ENCODE results near the gene ANKMY1. TPM values are rescaled to one million over a fixed set of nuclear protein-coding genes. Genes with fewer than 3 reads are reported as not detected.
A peak's percentile ranks its signal among the peaks of the same experiment; 100 is the strongest.

Gene ANKMY1
- total RNA-seq, 1 donor from 2014 or later = 28.5 TPM

DNA sequence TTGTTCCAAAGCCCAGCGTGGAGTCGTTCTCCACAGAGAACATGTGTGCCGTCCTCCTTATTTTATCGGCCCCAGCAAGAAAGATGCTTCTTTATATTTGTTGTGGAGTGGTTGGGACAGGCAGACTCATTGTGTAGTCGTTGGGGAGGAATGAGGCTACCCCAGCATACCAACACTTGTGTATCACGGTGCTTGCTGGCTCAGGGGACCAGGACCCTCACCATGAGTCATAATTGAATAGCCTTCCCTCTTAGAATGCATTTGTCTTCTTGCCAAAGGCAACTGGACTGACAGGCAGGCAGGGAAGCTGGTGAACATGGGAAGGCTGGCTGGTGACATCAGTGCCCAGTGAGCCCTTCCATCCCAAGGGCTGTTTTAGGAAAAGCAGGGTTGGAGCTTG is 33.4 kb upstream of the ANKMY1 start:
- Mint-ChIP-seq H3K4me1 (ENCODE audit: unreplicated experiment) (peaks cover 18% of the 10 kb centered on the region), H3K27me3 (ENCODE audit: unreplicated experiment) (no peaks in the 10 kb centered on the region), H3K4me3 (ENCODE audit: unreplicated experiment) (no peak overlapping the region), H3K27ac (ENCODE audit: unreplicated experiment) (no peak overlapping the region), H3K36me3 (ENCODE audit: unreplicated experiment) (no peaks in the 10 kb centered on the region), H3K9me3 (ENCODE audit: unreplicated experiment) (no peaks in the 10 kb centered on the region)
- TF ChIP-seq, protein P1, sequence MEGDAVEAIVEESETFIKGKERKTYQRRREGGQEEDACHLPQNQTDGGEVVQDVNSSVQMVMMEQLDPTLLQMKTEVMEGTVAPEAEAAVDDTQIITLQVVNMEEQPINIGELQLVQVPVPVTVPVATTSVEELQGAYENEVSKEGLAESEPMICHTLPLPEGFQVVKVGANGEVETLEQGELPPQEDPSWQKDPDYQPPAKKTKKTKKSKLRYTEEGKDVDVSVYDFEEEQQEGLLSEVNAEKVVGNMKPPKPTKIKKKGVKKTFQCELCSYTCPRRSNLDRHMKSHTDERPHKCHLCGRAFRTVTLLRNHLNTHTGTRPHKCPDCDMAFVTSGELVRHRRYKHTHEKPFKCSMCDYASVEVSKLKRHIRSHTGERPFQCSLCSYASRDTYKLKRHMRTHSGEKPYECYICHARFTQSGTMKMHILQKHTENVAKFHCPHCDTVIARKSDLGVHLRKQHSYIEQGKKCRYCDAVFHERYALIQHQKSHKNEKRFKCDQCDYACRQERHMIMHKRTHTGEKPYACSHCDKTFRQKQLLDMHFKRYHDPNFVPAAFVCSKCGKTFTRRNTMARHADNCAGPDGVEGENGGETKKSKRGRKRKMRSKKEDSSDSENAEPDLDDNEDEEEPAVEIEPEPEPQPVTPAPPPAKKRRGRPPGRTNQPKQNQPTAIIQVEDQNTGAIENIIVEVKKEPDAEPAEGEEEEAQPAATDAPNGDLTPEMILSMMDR (IDR thresholded peaks at IDR 0.05) = no peak
- DNase-seq (ENCODE audit: extremely low spot score, unreplicated experiment) = no peak

DNA sequence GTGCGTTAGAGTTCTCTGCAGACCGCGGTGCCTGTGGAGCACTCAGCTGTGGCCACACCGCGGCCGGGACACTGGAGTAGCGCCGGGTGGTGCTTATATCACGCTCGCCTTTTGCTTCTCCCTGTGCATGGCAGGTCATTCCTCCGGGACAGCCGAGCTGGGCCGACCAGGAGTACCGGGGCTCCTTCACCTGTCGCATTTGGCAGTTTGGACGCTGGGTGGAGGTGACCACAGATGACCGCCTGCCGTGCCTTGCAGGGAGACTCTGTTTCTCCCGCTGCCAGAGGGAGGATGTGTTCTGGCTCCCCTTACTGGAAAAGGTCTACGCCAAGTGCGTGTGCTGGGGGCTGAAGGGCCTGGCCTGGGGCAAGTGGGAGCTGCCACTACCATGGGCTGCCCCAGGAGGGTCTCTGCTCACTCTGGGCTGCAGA is 32.9 kb upstream of the ANKMY1 start:
- no peak for DNase-seq (ENCODE audit: extremely low spot score, unreplicated experiment)
- H3K27me3 Mint-ChIP-seq (ENCODE audit: unreplicated experiment) = no peaks in the 10 kb centered on the region
- H3K4me3 Mint-ChIP-seq (ENCODE audit: unreplicated experiment) = no peak overlapping the region
- H3K27ac Mint-ChIP-seq (ENCODE audit: unreplicated experiment) = no peak overlapping the region
- H3K4me1 Mint-ChIP-seq (ENCODE audit: unreplicated experiment) = peaks cover 23% of the 10 kb centered on the region
- H3K9me3 Mint-ChIP-seq (ENCODE audit: unreplicated experiment) = no peaks in the 10 kb centered on the region
- TF ChIP-seq, protein P1 (IDR thresholded peaks at IDR 0.05) = no peak
- H3K36me3 Mint-ChIP-seq (ENCODE audit: unreplicated experiment) = no peaks in the 10 kb centered on the region

DNA sequence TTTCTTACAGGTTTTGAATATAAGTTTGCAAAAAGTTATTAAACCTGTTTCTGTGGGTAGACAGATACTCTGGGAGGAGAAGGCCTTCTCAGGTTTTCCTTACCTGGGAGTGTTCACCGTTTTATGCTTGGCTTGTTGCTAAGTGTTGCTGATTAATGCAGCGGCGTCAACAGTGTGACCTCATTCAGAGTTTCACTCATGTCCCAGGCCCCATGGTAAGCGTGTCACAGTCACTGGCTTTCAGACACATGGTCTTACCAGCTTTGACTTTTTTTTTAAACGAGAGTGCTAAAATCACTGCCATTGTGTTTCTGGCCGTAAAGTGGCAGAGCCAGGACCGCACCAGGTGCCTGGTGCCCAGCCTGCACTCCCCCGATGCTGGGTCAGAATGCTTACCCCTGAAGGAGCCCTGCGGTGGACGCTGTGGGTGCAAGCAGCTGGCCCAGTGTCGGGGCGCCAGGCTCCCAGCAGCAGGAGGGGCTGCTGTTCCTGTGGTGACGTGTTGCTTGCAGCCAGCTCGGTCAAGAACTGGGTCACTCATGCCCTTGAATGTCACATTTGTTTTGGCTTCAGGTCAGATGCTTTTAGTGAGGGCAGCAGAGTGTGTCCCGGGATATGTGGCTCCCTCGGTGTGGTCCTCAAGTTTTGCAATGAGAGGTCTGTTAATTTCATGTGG is 32.2 kb upstream of the ANKMY1 start:
- Mint-ChIP-seq H3K4me1 (ENCODE audit: unreplicated experiment) (peaks cover 26% of the 10 kb centered on the region), H3K36me3 (ENCODE audit: unreplicated experiment) (no peaks in the 10 kb centered on the region), H3K27me3 (ENCODE audit: unreplicated experiment) (no peaks in the 10 kb centered on the region), H3K4me3 (ENCODE audit: unreplicated experiment) (no peak overlapping the region), H3K27ac (ENCODE audit: unreplicated experiment) (no peak overlapping the region), H3K9me3 (ENCODE audit: unreplicated experiment) (no peaks in the 10 kb centered on the region)
- TF ChIP-seq, protein P1 (IDR thresholded peaks at IDR 0.05) = no peak
- DNase-seq (ENCODE audit: extremely low spot score, unreplicated experiment) = no peak

DNA sequence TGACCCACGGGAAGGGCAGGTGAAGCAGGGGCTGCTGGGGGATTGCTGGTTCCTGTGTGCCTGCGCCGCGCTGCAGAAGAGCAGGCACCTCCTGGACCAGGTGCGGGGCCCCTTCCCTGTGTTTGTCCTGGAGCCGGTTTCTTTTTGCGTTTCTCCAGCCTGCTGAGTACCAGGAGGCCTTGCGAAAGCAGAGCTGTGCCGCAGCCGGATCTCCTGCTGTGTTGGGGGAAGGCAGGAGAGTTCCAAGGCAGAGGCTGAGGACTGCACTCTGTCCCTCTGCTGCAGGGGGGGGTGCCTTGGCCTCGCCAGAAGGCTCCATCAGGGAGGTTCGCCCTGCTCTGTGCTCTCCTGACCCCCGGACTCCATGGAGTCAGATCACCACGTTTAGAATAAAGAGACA is 31.6 kb upstream of the ANKMY1 start:
- Mint-ChIP-seq H3K27me3 (ENCODE audit: unreplicated experiment) (no peaks in the 10 kb centered on the region), H3K27ac (ENCODE audit: unreplicated experiment) (no peak overlapping the region), H3K36me3 (ENCODE audit: unreplicated experiment) (no peaks in the 10 kb centered on the region), H3K4me3 (ENCODE audit: unreplicated experiment) (no peak overlapping the region), H3K4me1 (ENCODE audit: unreplicated experiment) (peaks cover 32% of the 10 kb centered on the region), H3K9me3 (ENCODE audit: unreplicated experiment) (no peaks in the 10 kb centered on the region)
- no peak for DNase-seq (ENCODE audit: extremely low spot score, unreplicated experiment)
- TF ChIP-seq, protein P1 (IDR thresholded peaks at IDR 0.05) = no peak

DNA sequence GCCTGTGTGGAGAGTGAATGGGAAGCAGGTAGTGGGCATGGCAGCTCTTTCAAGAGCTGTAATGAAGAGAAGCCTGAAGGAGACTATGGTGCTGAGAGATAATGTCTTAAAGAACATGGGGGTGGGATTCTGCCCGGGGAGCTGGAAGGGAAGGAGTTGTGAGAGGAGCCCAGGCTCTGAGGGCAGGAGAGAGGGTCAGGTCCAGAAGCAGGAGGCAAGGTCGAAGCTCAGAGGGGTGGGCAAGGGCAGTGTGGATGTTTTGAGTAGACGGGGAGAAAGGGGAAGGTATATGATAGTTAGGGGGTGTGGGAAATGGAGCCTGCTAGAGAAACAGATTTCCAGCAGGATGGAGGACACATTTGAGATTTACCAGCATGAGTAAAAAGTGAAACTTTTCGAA is 30.9 kb upstream of the ANKMY1 start:
- TF ChIP-seq, protein P1 (IDR thresholded peaks at IDR 0.05) = no peak
- no peak for DNase-seq (ENCODE audit: extremely low spot score, unreplicated experiment)
- Mint-ChIP-seq H3K4me3 (ENCODE audit: unreplicated experiment) (peak overlapping the region; percentile 17), H3K27ac (ENCODE audit: unreplicated experiment) (no peak overlapping the region), H3K36me3 (ENCODE audit: unreplicated experiment) (no peaks in the 10 kb centered on the region), H3K9me3 (ENCODE audit: unreplicated experiment) (no peaks in the 10 kb centered on the region), H3K27me3 (ENCODE audit: unreplicated experiment) (no peaks in the 10 kb centered on the region), H3K4me1 (ENCODE audit: unreplicated experiment) (peaks cover 34% of the 10 kb centered on the region)

Data from osteocyte (in vitro differentiated cells).